ENCODE measurements around the gene HOATZ. TPM values are rescaled to one million over a fixed set of nuclear protein-coding genes. Genes with fewer than 3 reads are reported as not detected.
A peak's percentile ranks its signal among the peaks of the same experiment; 100 is the strongest.

Gene HOATZ
- total RNA-seq, 1 experiment from 2014 or later, result not detected

GRCh38 chr11:111518668-111519067, 4.1 kb downstream of the HOATZ start:
- Histone ChIP-seq H3K9ac (ENCODE audit: low read length) (no peak overlapping the region), H2AFZ (ENCODE audit: low read length) (no peak overlapping the region), H3K36me3 (ENCODE audit: low read depth, low read length) (no peaks in the 10 kb centered on the region), H3K4me3 (ENCODE audit: low read length) (no peak overlapping the region), H3K4me2 (ENCODE audit: low read length) (no peak overlapping the region), H3F3A (ENCODE audit: low read length, unreplicated experiment) (no peaks in the 10 kb centered on the region), H3K9me2 (replicated peaks; ENCODE audit: low read length) (no peaks in the 10 kb centered on the region), H3K4me1 (ENCODE audit: insufficient read depth, low read length) (no peaks in the 10 kb centered on the region), H3K9me3 (ENCODE audit: low read length) (no peaks in the 10 kb centered on the region), H3K27ac (ENCODE audit: low read length) (no peak overlapping the region), H3K27me3 (ENCODE audit: low read length) (no peaks in the 10 kb centered on the region), H3K79me2 (ENCODE audit: low read length) (no peaks in the 10 kb centered on the region), H4K20me1 (ENCODE audit: low read length) (no peaks in the 10 kb centered on the region)
- TF ChIP-seq EZH2phosphoT487 (IDR thresholded peaks at IDR 0.05; ENCODE audit: borderline replicate concordance, low read length) (no peak), CTCF (conservative IDR thresholded peaks at IDR 0.05; ENCODE audit: low read depth, low read length) (no peak), EZH2 (IDR thresholded peaks at IDR 0.05; ENCODE audit: low read length, unreplicated experiment) (no peak)
- POLR2A ChIA-PET (ENCODE audit: unreplicated experiment), result no interaction called here
- intact Hi-C loops (cut with micrococcal nuclease), result no loop called here
- BruUV-seq (replicated peaks), result no TSS peak
- DNase-seq (no peak), ATAC-seq (no peak)
- CTCF ChIA-PET, result no interaction called here

GRCh38 chr11:111520560-111520959, 6.0 kb downstream of the HOATZ start:
- Histone ChIP-seq H3K4me2 (ENCODE audit: low read length) (no peak overlapping the region), H3K4me3 (ENCODE audit: low read length) (no peak overlapping the region), H2AFZ (ENCODE audit: low read length) (no peak overlapping the region), H3K27ac (ENCODE audit: low read length) (no peak overlapping the region), H3K27me3 (ENCODE audit: low read length) (no peaks in the 10 kb centered on the region), H3K9me2 (replicated peaks; ENCODE audit: low read length) (no peaks in the 10 kb centered on the region), H4K20me1 (ENCODE audit: low read length) (no peaks in the 10 kb centered on the region), H3K36me3 (ENCODE audit: low read depth, low read length) (no peaks in the 10 kb centered on the region), H3K4me1 (ENCODE audit: insufficient read depth, low read length) (no peaks in the 10 kb centered on the region), H3K9ac (ENCODE audit: low read length) (no peak overlapping the region), H3K79me2 (ENCODE audit: low read length) (no peaks in the 10 kb centered on the region), H3K9me3 (ENCODE audit: low read length) (no peaks in the 10 kb centered on the region), H3F3A (ENCODE audit: low read length, unreplicated experiment) (no peaks in the 10 kb centered on the region)
- ATAC-seq (no peak), DNase-seq (peak; percentile 23)
- POLR2A ChIA-PET (ENCODE audit: unreplicated experiment), result no interaction called here
- BruUV-seq (replicated peaks), result no TSS peak
- CTCF ChIA-PET, result no interaction called here
- intact Hi-C loops (cut with micrococcal nuclease), result no loop called here
- TF ChIP-seq EZH2 (IDR thresholded peaks at IDR 0.05; ENCODE audit: low read length, unreplicated experiment), result no peak
- TF ChIP-seq EZH2phosphoT487 (IDR thresholded peaks at IDR 0.05; ENCODE audit: borderline replicate concordance, low read length), result no peak
- TF ChIP-seq CTCF (conservative IDR thresholded peaks at IDR 0.05; ENCODE audit: low read depth, low read length), result no peak

- no TSS peak for BruUV-seq (replicated peaks)
- ATAC-seq, result no peak
- Histone ChIP-seq H3K4me1 (ENCODE audit: insufficient read depth, low read length) (peaks cover 3% of the 10 kb centered on the region), H3K4me2 (ENCODE audit: low read length) (no peak overlapping the region), H3K9me2 (replicated peaks; ENCODE audit: low read length) (no peaks in the 10 kb centered on the region), H3K27me3 (ENCODE audit: low read length) (no peaks in the 10 kb centered on the region), H3K79me2 (ENCODE audit: low read length) (no peaks in the 10 kb centered on the region), H2AFZ (ENCODE audit: low read length) (no peak overlapping the region), H3K9ac (ENCODE audit: low read length) (no peak overlapping the region), H3K9me3 (ENCODE audit: low read length) (no peaks in the 10 kb centered on the region), H3F3A (ENCODE audit: low read length, unreplicated experiment) (no peaks in the 10 kb centered on the region), H3K4me3 (ENCODE audit: low read length) (no peak overlapping the region), H3K27ac (ENCODE audit: low read length) (no peak overlapping the region), H3K36me3 (ENCODE audit: low read depth, low read length) (no peaks in the 10 kb centered on the region), H4K20me1 (ENCODE audit: low read length) (no peaks in the 10 kb centered on the region)
- intact Hi-C loops (cut with micrococcal nuclease), result no loop called here
- ChIA-PET POLR2A (ENCODE audit: unreplicated experiment) (no interaction called here), CTCF (no interaction called here)
- TF ChIP-seq CTCF (conservative IDR thresholded peaks at IDR 0.05; ENCODE audit: low read depth, low read length) (no peak), EZH2phosphoT487 (IDR thresholded peaks at IDR 0.05; ENCODE audit: borderline replicate concordance, low read length) (no peak), EZH2 (IDR thresholded peaks at IDR 0.05; ENCODE audit: low read length, unreplicated experiment) (no peak)
- DNase-seq, result no peak
Measured at GRCh38 chr11:111521135-111521534, 6.6 kb downstream of the HOATZ start.

Measured in PC-3 (cell line).